ENCODE measurements around the gene MEG3. TPM values are rescaled to one million over a fixed set of nuclear protein-coding genes. Genes with fewer than 3 reads are reported as not detected.

Gene MEG3
- total and polyA plus RNA-seq, 2 experiments from 2014 or later = not detected

GRCh38 chr14:100810435-100810834 is 15.5 kb upstream of the MEG3 start:
- TF ChIP-seq, protein P1, sequence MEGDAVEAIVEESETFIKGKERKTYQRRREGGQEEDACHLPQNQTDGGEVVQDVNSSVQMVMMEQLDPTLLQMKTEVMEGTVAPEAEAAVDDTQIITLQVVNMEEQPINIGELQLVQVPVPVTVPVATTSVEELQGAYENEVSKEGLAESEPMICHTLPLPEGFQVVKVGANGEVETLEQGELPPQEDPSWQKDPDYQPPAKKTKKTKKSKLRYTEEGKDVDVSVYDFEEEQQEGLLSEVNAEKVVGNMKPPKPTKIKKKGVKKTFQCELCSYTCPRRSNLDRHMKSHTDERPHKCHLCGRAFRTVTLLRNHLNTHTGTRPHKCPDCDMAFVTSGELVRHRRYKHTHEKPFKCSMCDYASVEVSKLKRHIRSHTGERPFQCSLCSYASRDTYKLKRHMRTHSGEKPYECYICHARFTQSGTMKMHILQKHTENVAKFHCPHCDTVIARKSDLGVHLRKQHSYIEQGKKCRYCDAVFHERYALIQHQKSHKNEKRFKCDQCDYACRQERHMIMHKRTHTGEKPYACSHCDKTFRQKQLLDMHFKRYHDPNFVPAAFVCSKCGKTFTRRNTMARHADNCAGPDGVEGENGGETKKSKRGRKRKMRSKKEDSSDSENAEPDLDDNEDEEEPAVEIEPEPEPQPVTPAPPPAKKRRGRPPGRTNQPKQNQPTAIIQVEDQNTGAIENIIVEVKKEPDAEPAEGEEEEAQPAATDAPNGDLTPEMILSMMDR (IDR thresholded peaks at IDR 0.05; ENCODE audit: low read depth, low read length) = no peak
- H3K27ac ChIP-seq = no peak overlapping the region
- no peaks in the 10 kb centered on the region for H3K9me3 ChIP-seq (ENCODE audit: low read depth)

DNA sequence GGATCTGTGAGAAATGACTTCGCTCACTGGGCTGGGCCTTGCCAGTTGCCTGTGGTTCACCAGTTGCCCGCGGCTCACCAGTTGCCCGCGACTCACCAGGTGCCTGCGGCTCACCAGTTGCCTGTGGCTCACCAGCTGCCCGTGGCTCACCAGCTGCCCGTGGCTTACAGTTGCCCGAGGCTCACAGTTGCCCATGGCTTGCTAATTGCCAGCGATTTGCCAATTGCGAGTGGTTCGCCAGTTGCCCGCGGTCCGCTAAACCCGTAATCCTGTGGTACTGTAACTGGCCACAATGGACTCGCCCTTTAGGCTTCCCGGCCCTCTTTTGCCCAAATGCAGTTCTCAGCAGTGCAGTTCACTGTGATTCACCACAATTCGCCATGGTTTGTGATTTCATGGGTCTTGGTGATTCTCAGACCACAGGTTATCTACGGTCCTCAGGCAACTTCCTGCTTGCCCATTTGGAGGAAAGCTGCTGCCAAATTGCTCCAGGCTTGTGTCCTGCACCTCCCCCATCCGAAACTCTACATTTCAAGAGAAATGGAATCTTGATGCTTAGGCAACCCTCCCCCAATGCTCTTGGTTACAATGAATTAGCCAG is 15.0 kb upstream of the MEG3 start:
- Histone ChIP-seq H3K27ac (no peak overlapping the region), H3K9me3 (ENCODE audit: low read depth) (no peaks in the 10 kb centered on the region), H3K4me1 (ENCODE audit: low read depth) (no peaks in the 10 kb centered on the region), H3K36me3 (no peaks in the 10 kb centered on the region), H3K4me3 (no peak overlapping the region), H3K27me3 (no peaks in the 10 kb centered on the region)
- DNase-seq (ENCODE audit: low read depth in 1 of 2, low spot score in 1 of 2) = peak in 1 of 2 donors; percentile 66
- TF ChIP-seq, protein P1 (IDR thresholded peaks at IDR 0.05; ENCODE audit: low read depth, low read length) = no peak

More at GRCh38 chr14:100810435-100810834, 15.5 kb upstream of the MEG3 start:
- no peaks in the 10 kb centered on the region for H3K36me3 ChIP-seq
- H3K4me3 ChIP-seq = no peak overlapping the region
- no peaks in the 10 kb centered on the region for H3K27me3 ChIP-seq
- DNase-seq (ENCODE audit: low read depth in 1 of 2, low spot score in 1 of 2) = no peak
- no peaks in the 10 kb centered on the region for H3K4me1 ChIP-seq (ENCODE audit: low read depth)

GRCh38 chr14:100813291-100813690 is 12.6 kb upstream of the MEG3 start:
- Histone ChIP-seq H3K36me3 (no peaks in the 10 kb centered on the region), H3K9me3 (ENCODE audit: low read depth) (no peaks in the 10 kb centered on the region), H3K27ac (no peak overlapping the region), H3K27me3 (no peaks in the 10 kb centered on the region), H3K4me3 (no peak overlapping the region), H3K4me1 (ENCODE audit: low read depth) (no peaks in the 10 kb centered on the region)
- TF ChIP-seq, protein P1 (IDR thresholded peaks at IDR 0.05; ENCODE audit: low read depth, low read length) = no peak
- no peak for DNase-seq (ENCODE audit: low read depth in 1 of 2, low spot score in 1 of 2)

DNA sequence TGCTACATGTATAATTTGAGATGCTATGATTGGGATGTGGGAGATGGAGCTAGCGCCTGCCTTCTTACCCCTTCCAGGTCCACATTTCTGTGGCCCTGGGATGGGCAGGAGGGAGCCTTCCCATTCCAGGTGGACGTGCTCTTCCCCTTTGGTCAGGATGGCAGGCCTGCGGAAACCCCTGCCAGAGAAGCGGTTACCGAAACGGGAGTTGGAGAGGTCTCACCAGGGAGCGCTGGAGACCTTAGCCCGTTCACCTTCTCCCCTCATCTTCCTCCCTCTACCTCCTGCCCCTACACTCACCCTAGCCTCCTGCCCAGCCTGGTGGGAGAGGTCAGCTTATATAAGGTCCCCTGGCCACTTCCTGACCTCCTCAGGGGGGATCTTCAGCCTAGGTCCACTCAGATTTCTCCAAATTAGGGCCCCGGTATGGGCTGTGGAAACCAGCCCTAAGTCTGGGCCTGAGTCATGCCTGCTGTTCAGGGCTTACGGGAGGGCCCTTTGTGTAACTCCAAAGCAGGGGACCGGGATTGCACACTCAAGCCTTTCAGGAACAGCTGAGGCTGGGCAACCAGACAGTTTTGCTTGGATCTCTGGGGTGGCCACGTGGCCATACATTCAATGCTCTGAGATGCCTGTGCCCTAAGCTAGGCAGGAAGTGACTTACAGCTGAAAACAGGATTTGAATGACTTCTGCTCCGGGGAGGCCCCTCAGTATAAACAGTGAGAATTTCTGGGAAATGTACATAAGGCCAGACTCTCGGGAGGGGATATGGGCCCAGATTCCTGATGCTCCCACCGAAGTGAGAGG is 10.2 kb upstream of the MEG3 start:
- no peaks in the 10 kb centered on the region for H3K9me3 ChIP-seq (ENCODE audit: low read depth)
- no peak overlapping the region for H3K27ac ChIP-seq
- peak in 1 of 2 donors; percentile 79 for DNase-seq (ENCODE audit: low read depth in 1 of 2, low spot score in 1 of 2)
- H3K4me1 ChIP-seq (ENCODE audit: low read depth) = no peaks in the 10 kb centered on the region
- TF ChIP-seq, protein P1 (IDR thresholded peaks at IDR 0.05; ENCODE audit: low read depth, low read length) = no peak
- no peak overlapping the region for H3K4me3 ChIP-seq
- H3K36me3 ChIP-seq = no peaks in the 10 kb centered on the region
- H3K27me3 ChIP-seq = no peaks in the 10 kb centered on the region

DNA sequence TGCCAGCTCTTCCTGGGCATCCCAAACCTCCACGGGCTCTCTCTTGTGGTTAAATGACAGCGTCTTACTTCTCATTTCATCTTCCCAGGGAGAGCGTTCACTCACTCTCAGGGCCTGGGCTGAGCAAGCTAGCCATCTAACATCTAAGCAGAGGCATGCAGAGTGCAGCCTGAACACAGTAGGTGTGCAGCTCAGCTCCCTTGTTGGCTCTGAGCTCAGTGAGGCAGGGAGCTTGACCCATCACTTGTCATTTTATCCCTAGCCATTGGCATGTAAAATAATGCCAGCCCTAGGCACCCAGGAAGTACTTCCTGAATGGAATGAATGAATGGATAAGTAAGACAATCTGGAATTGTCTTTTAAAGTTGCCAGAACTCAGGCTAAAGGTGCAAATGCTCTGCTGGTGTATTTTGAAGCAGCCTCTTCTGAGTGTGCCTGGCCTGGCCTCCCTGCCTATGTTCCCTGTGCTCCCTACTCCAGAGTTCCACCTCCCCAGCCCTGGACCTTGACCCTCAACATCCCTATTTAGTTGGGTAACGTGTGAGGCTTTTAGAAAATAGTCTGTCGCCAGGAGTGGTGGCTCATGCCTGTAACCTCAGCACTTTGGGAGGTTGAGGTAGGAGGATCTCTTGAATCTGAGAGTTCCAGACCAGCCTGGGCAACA is 9.5 kb upstream of the MEG3 start:
- DNase-seq (ENCODE audit: low read depth in 1 of 2, low spot score in 1 of 2) = no peak
- H3K9me3 ChIP-seq (ENCODE audit: low read depth) = no peaks in the 10 kb centered on the region
- TF ChIP-seq, protein P1 (IDR thresholded peaks at IDR 0.05; ENCODE audit: low read depth, low read length) = no peak
- no peak overlapping the region for H3K27ac ChIP-seq
- no peaks in the 10 kb centered on the region for H3K36me3 ChIP-seq
- H3K4me3 ChIP-seq = no peak overlapping the region
- no peaks in the 10 kb centered on the region for H3K27me3 ChIP-seq
- H3K4me1 ChIP-seq (ENCODE audit: low read depth) = no peaks in the 10 kb centered on the region

All from cardiac muscle cell (in vitro differentiated cells and primary cell).